GM12864 (cell line): ENCODE results near the gene CBFA2T3.

Experiments used
- DNase-seq: peaks from one replicate; pipeline ENCODE4 v3.0.0-alpha.2; 2011; ENCODE audit warnings: low read depth
- H3K4me3 ChIP-seq: 2 replicates; pipeline ENCODE4 v1.5.1; 2011; ENCODE audit warnings: mild to moderate bottlenecking, low read depth, low read length, control low read depth
- TF ChIP-seq, protein P1 (sequence below): IDR thresholded peaks from 2 replicates; pipeline ENCODE4 v1.5.1; 2011; ENCODE audit warnings: low read depth, mild to moderate bottlenecking, moderate library complexity, low read length, control low read depth, inconsistent platforms; ENCODE audit errors: missing control alignments

CBFA2T3 gene

DNA sequence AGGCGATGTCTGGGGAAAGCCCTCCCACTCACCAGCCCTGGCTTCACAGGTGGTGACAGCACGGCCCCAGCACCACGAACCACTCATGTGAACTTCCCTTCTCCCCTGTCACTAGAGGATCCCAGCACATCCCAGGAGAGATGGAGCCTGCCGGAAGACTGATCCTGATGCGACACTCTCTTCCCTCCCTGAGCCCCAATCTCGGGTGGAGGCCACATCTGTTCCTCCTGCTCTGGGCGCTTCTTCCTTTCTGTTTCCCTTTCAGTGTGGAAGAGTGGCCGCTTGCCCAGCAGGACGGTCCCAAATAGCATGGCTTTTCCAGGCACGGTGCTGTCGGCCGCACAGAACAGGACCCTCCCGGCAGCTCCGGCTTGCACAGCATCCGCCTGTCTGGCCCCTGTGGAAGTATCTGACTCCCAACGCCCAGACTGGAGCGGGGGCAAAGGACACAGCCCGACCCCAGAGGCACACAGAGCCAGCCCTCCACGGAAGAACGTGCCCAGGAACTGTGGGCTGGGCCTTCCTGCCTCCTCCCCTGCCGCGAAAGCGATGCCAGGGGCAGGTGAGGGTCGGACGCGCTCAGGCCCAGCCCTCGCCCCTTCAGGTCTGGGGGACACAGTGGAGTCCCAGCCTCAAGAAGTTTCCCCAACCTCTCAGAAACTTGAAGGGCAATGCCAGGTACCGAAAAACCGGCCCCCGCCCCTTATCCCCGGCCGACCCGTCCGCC is 37.6 kb downstream of the CBFA2T3 start:
- no peak for DNase-seq
- peak overlapping the region; percentile 47 for H3K4me3 ChIP-seq
- TF ChIP-seq, protein P1, sequence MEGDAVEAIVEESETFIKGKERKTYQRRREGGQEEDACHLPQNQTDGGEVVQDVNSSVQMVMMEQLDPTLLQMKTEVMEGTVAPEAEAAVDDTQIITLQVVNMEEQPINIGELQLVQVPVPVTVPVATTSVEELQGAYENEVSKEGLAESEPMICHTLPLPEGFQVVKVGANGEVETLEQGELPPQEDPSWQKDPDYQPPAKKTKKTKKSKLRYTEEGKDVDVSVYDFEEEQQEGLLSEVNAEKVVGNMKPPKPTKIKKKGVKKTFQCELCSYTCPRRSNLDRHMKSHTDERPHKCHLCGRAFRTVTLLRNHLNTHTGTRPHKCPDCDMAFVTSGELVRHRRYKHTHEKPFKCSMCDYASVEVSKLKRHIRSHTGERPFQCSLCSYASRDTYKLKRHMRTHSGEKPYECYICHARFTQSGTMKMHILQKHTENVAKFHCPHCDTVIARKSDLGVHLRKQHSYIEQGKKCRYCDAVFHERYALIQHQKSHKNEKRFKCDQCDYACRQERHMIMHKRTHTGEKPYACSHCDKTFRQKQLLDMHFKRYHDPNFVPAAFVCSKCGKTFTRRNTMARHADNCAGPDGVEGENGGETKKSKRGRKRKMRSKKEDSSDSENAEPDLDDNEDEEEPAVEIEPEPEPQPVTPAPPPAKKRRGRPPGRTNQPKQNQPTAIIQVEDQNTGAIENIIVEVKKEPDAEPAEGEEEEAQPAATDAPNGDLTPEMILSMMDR, result no peak

DNA sequence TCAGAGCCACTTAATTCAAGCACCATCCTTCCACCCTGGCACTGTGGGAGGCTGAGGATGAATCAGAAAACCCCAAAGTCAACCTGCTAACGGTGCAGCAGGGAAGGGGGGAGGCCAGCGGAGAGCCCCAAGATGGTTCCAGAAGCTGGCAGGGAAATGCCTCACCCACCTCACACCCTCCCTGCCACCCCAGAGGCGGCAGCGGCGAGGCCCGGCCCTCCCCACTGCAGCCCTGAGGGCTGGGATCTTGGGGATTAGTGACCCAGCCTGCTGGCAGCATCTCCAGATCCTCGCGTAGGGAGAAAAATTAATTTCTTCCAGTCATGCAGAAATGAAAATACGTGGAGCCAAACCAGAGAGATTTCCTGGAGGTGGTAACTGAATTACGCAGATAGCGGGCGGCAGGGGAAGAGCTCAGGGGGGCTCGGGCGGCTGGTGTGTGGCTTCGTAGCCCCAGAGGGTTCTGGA is 38.2 kb downstream of the CBFA2T3 start:
- no peak overlapping the region; the same call in none of the 2 replicates for H3K4me3 ChIP-seq
- TF ChIP-seq, protein P1, result no peak
- no peak for DNase-seq

DNA sequence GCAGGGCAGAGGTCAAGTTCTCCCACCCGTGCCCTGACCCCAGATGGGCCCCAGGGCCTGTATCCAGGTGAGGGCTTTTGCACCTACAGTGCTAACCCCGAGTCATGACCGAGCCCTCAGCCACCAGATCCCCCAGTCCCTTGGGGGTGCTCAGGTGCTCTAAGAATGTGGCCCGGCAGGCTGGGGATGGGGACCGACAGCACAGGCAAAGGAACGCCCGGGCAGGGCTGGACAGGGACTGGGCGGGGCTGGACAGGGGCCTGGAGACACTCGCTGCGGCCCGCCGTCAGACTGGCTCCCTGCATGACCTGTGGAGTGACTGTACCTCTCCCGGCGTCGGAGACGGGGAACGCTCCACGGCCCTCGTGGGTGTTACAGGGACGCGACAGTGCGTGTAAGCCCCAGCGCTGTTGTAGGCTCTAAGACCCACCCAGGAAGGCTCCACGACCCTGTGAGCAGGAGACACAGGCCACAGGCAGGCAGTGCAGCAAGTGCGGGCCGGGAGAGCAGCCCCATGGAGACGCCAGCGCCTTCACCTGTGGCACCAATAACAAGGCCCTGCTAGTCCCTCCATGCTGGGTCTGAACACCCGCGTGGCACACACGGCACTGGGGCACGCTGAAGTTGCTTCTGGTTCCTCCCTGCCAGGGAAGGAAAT is 38.8 kb downstream of the CBFA2T3 start:
- no peak overlapping the region for H3K4me3 ChIP-seq
- no peak for DNase-seq
- TF ChIP-seq, protein P1, result no peak

DNA sequence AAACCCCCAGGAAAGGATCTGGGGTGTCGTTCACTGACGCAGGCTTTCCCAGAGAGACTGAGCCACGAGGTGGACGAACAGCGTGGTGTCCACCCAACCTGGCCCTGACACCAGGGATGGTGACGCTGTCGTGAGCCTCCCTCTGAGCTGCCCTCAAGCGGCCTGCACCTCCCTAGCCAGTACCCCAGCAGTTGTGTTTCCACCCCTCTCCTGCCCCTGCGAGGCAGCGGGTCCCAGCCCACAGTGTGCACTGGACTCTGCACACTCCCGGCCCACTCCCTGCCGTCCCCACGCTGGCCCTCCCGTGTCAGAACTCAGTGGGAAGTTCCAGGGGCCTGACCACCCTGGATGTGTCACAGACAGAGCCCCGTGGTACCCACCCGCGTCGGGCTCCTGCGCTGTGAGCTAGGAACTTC is 39.8 kb downstream of the CBFA2T3 start:
- TF ChIP-seq, protein P1, result no peak
- DNase-seq, result no peak
- no peak overlapping the region for H3K4me3 ChIP-seq

DNA sequence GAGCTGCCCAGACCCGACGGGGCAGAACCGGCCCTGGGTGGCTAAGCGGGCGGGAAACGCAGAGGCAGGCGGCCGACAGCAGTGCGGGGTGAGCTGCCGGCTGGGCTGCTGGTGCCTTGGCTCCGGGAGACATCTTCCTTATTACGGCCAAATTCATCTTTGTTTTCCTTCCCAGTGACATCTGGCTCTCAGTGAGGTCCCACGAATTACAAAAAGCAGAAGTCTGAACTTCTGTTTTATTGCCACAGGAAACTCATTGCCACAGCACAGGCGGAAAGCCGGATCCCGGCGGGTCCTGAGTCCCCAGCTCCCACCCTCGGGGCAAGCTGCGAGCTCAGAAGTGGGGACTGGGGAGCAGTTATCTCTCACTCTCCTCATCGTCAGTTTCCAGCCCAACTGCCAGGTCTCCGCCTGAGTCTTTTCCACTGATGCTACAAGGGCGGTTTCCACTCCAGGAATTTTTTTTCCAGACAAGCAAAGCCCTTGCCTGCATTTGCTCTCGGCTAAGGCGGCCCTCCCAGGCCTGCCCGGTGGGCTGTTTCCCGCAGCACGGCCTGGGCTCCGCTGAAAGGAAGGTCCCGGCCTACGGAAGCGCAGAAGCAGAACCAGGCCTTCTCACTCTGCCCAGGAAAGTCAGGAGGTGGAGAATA is 40.3 kb downstream of the CBFA2T3 start:
- DNase-seq, result no peak
- TF ChIP-seq, protein P1, result no peak
- H3K4me3 ChIP-seq, result no peak overlapping the region

DNA sequence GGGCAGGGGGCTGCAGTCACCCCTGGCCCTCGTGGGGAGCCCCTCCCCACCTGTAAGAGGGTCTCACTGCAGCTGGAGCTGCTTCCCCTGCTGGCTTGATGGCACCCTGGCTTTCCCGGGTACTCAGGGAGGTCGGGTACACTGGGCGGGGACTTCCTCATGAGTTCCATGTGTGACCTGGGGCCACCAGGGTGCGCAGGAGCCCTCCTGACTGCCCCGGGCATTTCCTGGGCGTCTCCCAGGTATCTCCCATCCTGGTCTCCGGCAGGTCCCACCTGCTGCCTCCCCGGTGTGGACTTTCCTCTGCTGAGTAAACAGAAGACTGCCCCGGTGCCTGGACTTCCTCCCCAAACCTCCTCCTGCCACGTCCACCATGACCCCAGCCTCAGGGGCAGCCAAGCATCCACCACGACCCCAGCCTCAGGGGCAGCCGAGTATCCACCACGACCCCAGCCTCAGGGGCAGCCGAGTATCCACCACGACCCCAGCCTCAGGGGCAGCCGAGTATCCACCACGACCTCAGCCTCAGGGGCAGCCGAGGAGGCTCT is 40.9 kb downstream of the CBFA2T3 start:
- TF ChIP-seq, protein P1, result peak; percentile 46
- no peak for DNase-seq
- H3K4me3 ChIP-seq, result no peak overlapping the region
